IPS-20b (cell line): Measurements from ENCODE around the gene INAFM2.
A peak's percentile ranks its signal among the peaks of the same experiment; 100 is the strongest.

Source experiments
- H3K27ac ChIP-seq: one replicate; pipeline ENCODE4 v1.5.1; 2013; ENCODE audit warnings: low read length
- H3K27me3 ChIP-seq: 2 replicates; pipeline ENCODE4 v1.6.1; 2013; ENCODE audit warnings: mild to moderate bottlenecking, low read length, inconsistent platforms; ENCODE audit not compliant: insufficient read depth
- H3K36me3 ChIP-seq: 2 replicates; pipeline ENCODE4 v1.6.1; 2013; ENCODE audit warnings: low read depth, mild to moderate bottlenecking, inconsistent platforms, low read length, moderate library complexity; ENCODE audit not compliant: insufficient read depth
- H3K4me1 ChIP-seq: 2 replicates; pipeline ENCODE4 v1.6.1; 2013; ENCODE audit warnings: mild to moderate bottlenecking, control low read depth, inconsistent platforms, low read length, moderate library complexity; ENCODE audit not compliant: insufficient read depth
- H3K4me3 ChIP-seq: 2 replicates; pipeline ENCODE4 v1.5.1; 2013; ENCODE audit warnings: mild to moderate bottlenecking, low read length, inconsistent platforms
- H3K9ac ChIP-seq: 2 replicates; pipeline ENCODE4 v1.6.1; 2013; ENCODE audit warnings: low read depth, mild to moderate bottlenecking, inconsistent platforms, low read length, moderate library complexity
- H3K9me3 ChIP-seq: 2 replicates; pipeline ENCODE4 v1.6.1; 2013; ENCODE audit warnings: mild to moderate bottlenecking, low read depth, low read length, inconsistent platforms; ENCODE audit not compliant: insufficient read depth

INAFM2 gene

GRCh38 chr15:40323239-40323952 is at the start of gene INAFM2:
Gene INAFM2, plus strand, starts transcription at chr15:40323692. Its CDS starts 364 bp downstream, at chr15:40324056.
- H3K4me3 ChIP-seq = peak within 1 kb of the TSS; percentile 62
- peak within 1 kb of the TSS; percentile 8; the same call in 1 of the 2 replicates for H3K9ac ChIP-seq
- H3K9me3 ChIP-seq = no peaks in the 10 kb centered on the region
- H3K27me3 ChIP-seq = peaks cover 44% of the 10 kb centered on the region
- H3K27ac ChIP-seq = no peak within 1 kb of the TSS
- H3K36me3 ChIP-seq = no peaks in the 10 kb centered on the region
- H3K4me1 ChIP-seq = peaks cover 40% of the 10 kb centered on the region

- Histone ChIP-seq H3K9me3 (no peaks in the 10 kb centered on the region), H3K36me3 (no peaks in the 10 kb centered on the region), H3K4me3 (no peak overlapping the region), H3K27me3 (peaks cover 23% of the 10 kb centered on the region), H3K4me1 (no peaks in the 10 kb centered on the region; the same call in 1 of the 2 replicates), H3K27ac (no peak overlapping the region), H3K9ac (no peak overlapping the region)
These were observed 48.9 kb upstream of the INAFM2 start for GRCh38 chr15:40274350-40275274.

- H3K27me3 ChIP-seq = peaks cover 32% of the 10 kb centered on the region
- no peaks in the 10 kb centered on the region for H3K9me3 ChIP-seq
- peaks cover under 1% of the 10 kb centered on the region; the same call in 1 of the 2 replicates for H3K4me1 ChIP-seq
- no peak overlapping the region for H3K4me3 ChIP-seq
- H3K36me3 ChIP-seq = no peaks in the 10 kb centered on the region
- H3K27ac ChIP-seq = no peak overlapping the region
- H3K9ac ChIP-seq = no peak overlapping the region
These were observed 48.0 kb upstream of the INAFM2 start for GRCh38 chr15:40275523-40275922.

- Histone ChIP-seq H3K9ac (no peak overlapping the region), H3K27me3 (peaks cover 37% of the 10 kb centered on the region), H3K4me1 (peaks cover 4% of the 10 kb centered on the region; the same call in 1 of the 2 replicates), H3K36me3 (no peaks in the 10 kb centered on the region), H3K27ac (no peak overlapping the region), H3K4me3 (no peak overlapping the region), H3K9me3 (no peaks in the 10 kb centered on the region)
These were observed 47.5 kb upstream of the INAFM2 start for GRCh38 chr15:40275954-40276353.

DNA sequence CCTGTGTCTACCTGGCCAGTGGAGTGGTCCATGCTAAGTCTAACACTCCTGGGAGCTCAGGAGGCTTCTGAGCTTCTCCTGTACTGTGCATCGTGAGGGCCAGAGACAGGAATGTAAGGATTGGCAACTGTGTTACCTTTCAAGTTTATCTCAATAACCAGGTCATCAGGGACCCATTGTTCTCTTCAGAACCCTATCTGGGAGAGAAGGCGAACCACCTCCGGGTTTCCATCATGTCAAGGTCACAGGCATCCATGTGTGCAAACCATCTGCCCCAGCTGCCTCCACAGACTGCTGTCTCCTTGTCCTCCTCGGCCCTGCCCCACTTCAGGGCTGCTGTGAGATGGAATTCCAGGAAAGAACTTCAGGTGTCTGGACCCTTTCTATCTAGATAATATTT is 46.6 kb upstream of the INAFM2 start:
- peaks cover 7% of the 10 kb centered on the region; the same call in 1 of the 2 replicates for H3K4me1 ChIP-seq
- no peak overlapping the region for H3K27ac ChIP-seq
- H3K36me3 ChIP-seq = no peaks in the 10 kb centered on the region
- H3K27me3 ChIP-seq = peaks cover 46% of the 10 kb centered on the region
- H3K4me3 ChIP-seq = no peak overlapping the region
- no peak overlapping the region for H3K9ac ChIP-seq
- H3K9me3 ChIP-seq = no peaks in the 10 kb centered on the region

DNA sequence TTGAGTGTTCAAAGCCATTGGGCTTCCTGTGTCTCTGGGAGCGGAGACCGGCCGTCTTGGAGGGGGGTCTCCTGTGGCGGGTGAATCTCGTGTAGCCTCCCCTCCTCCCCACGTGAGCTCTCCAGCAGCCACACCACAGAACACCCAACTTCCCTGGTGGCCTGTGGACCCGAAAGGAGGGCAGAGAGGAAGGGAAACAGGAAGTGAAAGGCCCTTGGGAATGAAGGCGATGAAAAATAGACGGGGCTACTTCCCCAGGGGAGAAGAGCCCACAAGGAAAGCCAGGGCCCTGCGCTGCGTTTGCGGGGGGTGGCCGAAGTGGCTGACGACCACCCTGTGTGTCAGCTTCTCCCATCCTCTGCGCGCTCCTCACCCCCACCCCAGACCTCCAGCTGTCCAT is 46.0 kb upstream of the INAFM2 start:
- Histone ChIP-seq H3K27me3 (peaks cover 52% of the 10 kb centered on the region), H3K36me3 (no peaks in the 10 kb centered on the region), H3K4me3 (no peak overlapping the region), H3K27ac (no peak overlapping the region), H3K4me1 (peaks cover 7% of the 10 kb centered on the region; the same call in 1 of the 2 replicates), H3K9ac (no peak overlapping the region), H3K9me3 (no peaks in the 10 kb centered on the region)

DNA sequence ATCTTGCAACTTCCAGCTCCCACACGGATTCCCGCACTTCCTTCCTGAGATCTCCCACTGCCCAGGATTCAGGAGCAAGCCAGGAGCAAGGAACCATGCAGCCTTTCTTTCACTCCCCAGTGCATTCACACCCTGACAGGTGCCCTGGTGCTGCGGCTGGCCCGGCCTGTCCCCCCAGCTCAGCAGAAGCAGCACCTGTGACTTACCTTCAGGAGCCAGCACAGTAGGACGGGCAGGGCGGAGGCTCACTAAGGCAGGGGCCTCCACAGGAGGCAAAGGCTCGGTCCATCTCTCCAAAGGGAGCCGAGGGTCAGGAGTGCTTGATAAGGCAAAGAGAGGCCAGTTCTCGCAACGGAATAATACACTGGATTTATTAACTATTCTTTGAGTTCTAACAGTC is 45.5 kb upstream of the INAFM2 start:
- Histone ChIP-seq H3K9ac (no peak overlapping the region), H3K27me3 (peaks cover 57% of the 10 kb centered on the region), H3K4me1 (peaks cover 7% of the 10 kb centered on the region; the same call in 1 of the 2 replicates), H3K36me3 (no peaks in the 10 kb centered on the region), H3K9me3 (no peaks in the 10 kb centered on the region), H3K27ac (no peak overlapping the region), H3K4me3 (no peak overlapping the region)

DNA sequence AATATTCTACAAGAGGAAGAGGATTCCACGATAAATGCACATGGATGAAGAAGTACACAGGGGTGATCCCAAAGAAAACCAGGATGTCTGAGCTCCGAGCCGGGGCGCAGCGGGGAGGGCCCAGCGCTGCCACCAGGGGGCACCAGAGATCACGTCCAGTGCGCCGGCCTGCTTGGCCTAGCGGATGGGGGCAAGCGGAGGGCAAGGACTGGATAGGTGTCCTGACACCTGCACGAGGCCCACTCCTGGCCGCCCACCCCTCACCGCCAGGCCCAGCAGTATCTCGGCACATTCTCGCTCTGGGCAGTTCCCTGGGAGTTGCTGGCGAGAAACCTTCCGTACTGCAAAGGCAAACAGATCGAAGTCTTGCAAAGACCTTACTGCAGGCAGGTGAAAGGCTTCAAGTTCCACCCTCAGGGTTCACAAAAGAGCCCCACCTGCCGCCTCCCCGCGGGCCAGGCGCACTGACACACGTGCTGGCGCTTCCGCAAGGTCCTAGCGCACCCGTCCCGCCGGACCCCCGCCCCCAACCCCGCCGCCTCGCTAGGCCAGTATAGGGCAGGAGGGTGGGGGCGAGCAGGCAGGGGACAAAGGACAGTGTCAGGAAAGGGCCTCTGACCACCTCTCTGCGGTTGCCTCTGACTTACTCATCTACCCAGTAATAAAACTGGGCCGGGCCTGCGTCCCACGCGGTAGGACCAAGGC is 43.9 kb upstream of the INAFM2 start:
- Histone ChIP-seq H3K9ac (no peak overlapping the region; the same call in 1 of the 2 replicates), H3K9me3 (no peaks in the 10 kb centered on the region), H3K27ac (no peak overlapping the region), H3K4me1 (peaks cover 7% of the 10 kb centered on the region; the same call in 1 of the 2 replicates), H3K27me3 (peaks cover 73% of the 10 kb centered on the region), H3K4me3 (peak overlapping the region; percentile 35; the same call in 1 of the 2 replicates), H3K36me3 (no peaks in the 10 kb centered on the region)

DNA sequence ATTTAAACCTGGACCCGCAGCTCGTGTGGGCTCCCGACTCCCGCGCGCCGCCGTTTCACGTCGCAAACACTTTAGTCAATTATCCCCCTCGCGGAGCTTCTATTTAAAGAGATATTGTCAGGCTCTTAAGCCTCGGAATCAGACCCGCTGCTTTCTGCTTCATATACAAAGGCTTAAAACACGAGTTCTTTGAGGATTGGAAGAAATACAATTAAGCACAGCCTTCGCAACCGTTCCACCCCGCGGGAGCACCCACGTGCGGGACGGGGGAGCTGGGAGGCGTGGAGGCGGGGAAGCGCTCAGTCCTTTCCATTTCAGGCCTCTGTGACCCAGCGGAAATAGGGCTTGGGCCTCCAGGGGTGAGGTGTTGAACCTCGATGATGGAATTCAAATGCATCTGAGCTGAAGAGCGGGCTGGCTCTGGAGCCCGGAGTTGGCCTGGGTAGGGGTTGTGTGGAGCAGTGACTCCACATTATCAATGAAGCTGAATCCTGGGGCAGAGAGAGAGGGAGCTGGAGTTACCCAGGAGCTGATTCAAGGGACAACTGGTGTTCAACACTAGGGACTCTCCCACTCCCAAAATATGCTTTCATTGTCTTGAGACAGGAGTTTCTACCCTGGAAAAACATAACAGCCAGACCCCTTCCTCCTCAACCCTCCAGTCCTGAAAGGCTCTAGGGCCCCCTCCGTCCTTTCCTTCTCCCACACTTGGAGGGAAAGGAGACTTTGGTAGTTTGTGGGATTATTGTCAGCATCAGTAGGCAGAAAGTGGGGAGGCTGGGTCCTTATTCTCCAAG is 43.0 kb upstream of the INAFM2 start:
- no peak overlapping the region; the same call in 1 of the 2 replicates for H3K9ac ChIP-seq
- H3K4me3 ChIP-seq = peak overlapping the region; percentile 35; the same call in 1 of the 2 replicates
- no peaks in the 10 kb centered on the region for H3K36me3 ChIP-seq
- H3K27me3 ChIP-seq = peaks cover 82% of the 10 kb centered on the region
- H3K27ac ChIP-seq = no peak overlapping the region
- H3K9me3 ChIP-seq = no peaks in the 10 kb centered on the region
- H3K4me1 ChIP-seq = peaks cover 14% of the 10 kb centered on the region

GRCh38 chr15:40281057-40281800 is 42.3 kb upstream of the INAFM2 start:
- H3K9me3 ChIP-seq = no peaks in the 10 kb centered on the region
- no peaks in the 10 kb centered on the region for H3K36me3 ChIP-seq
- peaks cover 89% of the 10 kb centered on the region for H3K27me3 ChIP-seq
- peaks cover 15% of the 10 kb centered on the region for H3K4me1 ChIP-seq
- H3K4me3 ChIP-seq = peak overlapping the region; percentile 35; the same call in 1 of the 2 replicates
- H3K27ac ChIP-seq = no peak overlapping the region
- H3K9ac ChIP-seq = no peak overlapping the region
